K562 (cell line): ENCODE results near the gene MEX3D. TPM values are rescaled to one million over a fixed set of nuclear protein-coding genes. Genes with fewer than 3 reads are reported as not detected.

Experiments used
- ADNP ChIP-seq: fragments of 200-800 bp; sonication (Bioruptor generic); IDR thresholded peaks from 2 replicates; pipeline ENCODE4 v1.6.1; 2016; ENCODE audit warnings: missing genetic modification characterization, missing compliant biosample characterization
- BACH1 ChIP-seq: fragments of 200-800 bp; sonication (Bioruptor generic); IDR thresholded peaks from 2 replicates; pipeline ENCODE4 v1.6.1; 2016; ENCODE audit warnings: missing genetic modification characterization, missing compliant biosample characterization
- CBX3 ChIP-seq, 2 experiments: IDR thresholded peaks; 1 replicate in 1 of 2; 2 replicates in 1 of 2; pipeline ENCODE4 v1.6.1; 2012; ENCODE audit warnings: inconsistent platforms in 2 of 2, low read length in 2 of 2, borderline replicate concordance in 1 of 2, control low read depth in 1 of 2
- CHD4 ChIP-seq: fragments of 200-600 bp; sonication (generic); IDR thresholded peaks from 3 replicates; pipeline ENCODE4 v1.6.1; 2012; ENCODE audit warnings: low read depth, mild to moderate bottlenecking, mixed read lengths, low read length, inconsistent platforms; ENCODE audit not compliant: insufficient read depth, insufficient replicate concordance, poor library complexity, severe bottlenecking
- ETS2 ChIP-seq: IDR thresholded peaks from 2 replicates; pipeline ENCODE4 v1.6.1; 2016; ENCODE audit warnings: borderline replicate concordance, missing genetic modification characterization, mild to moderate bottlenecking, moderate library complexity, missing compliant biosample characterization; ENCODE audit not compliant: poor library complexity, severe bottlenecking
- MAZ ChIP-seq, 2 experiments: fragments of 450-650 bp in 1 of 2; sonication (generic) in 1 of 2; formaldehyde crosslinking; IDR thresholded peaks in 1 of 2; conservative IDR thresholded peaks in 1 of 2; 2 replicates each; pipeline versions ENCODE4 v1.4.0 to v1.5.0; 2020; ENCODE audit warnings: mild to moderate bottlenecking in 1 of 2, missing genetic modification reagents in 1 of 2
- SMARCE1 ChIP-seq: fragments of 450-650 bp; IDR thresholded peaks from 2 replicates; pipeline ENCODE4 v1.7.1; 2016; ENCODE audit warnings: mild to moderate bottlenecking
- SRF ChIP-seq, 2 experiments: fragments of 250-450, 450-650 bp in 1 of 2; sonication (Bioruptor Pico) in 1 of 2; sonication (generic) in 1 of 2; formaldehyde crosslinking; IDR thresholded peaks; 2 replicates each; pipeline versions ENCODE4 v1.5.0 to v1.5.1; 2020 to 2022; ENCODE audit warnings: mild to moderate bottlenecking in 1 of 2, missing genetic modification reagents in 1 of 2
- SRSF9 ChIP-seq: fragments of 200-400 bp; formaldehyde crosslinking; IDR thresholded peaks from 2 replicates; pipeline ENCODE4 v1.6.1; 2017; ENCODE audit warnings: low read depth, low read length, borderline replicate concordance
- TAF15 ChIP-seq: fragments of 200-400 bp; formaldehyde crosslinking; IDR thresholded peaks from 2 replicates; pipeline ENCODE4 v1.6.1; 2017; ENCODE audit warnings: mild to moderate bottlenecking, low read depth, low read length, moderate library complexity
- TAF7 ChIP-seq: fragments of 450-650 bp; IDR thresholded peaks from 2 replicates; pipeline ENCODE4 v1.6.1; 2016; ENCODE audit warnings: missing genetic modification characterization, missing compliant biosample characterization
- TCF7 ChIP-seq: sonication (generic); IDR thresholded peaks from 2 replicates; pipeline ENCODE4 v1.6.1; 2016; ENCODE audit warnings: antibody characterized with exemption, borderline replicate concordance
- YBX1 ChIP-seq: fragments of 450-650 bp; IDR thresholded peaks from 2 replicates; pipeline ENCODE4 v1.7.1; 2016; ENCODE audit warnings: mild to moderate bottlenecking
- ZBTB1 ChIP-seq: sonication (generic); formaldehyde crosslinking; IDR thresholded peaks from 2 replicates; pipeline ENCODE4 v1.8.1; 2023; ENCODE audit warnings: missing genetic modification reagents, low read depth, mild to moderate bottlenecking, borderline replicate concordance
- ZNF76 ChIP-seq: fragments of 250-450 bp; sonication (Bioruptor Pico); IDR thresholded peaks from 2 replicates; pipeline ENCODE4 v1.4.0; 2020; ENCODE audit warnings: mild to moderate bottlenecking, moderate library complexity, borderline replicate concordance
- polyA plus RNA-seq, 8 experiments: library from polyadenylated mRNA; depleted of rRNA in 4 of 8; stranded (reverse) in 5 of 8; unstranded in 3 of 8; fragments of >200 nt; fragmentation: Nextera tagmentation in 2 of 8; fragmentation: Illumina TruSeq in 1 of 8; extraction: Ambion mirVana in 2 of 8; extraction: Trizol in 1 of 8; gene quantifications; 2 replicates each; pipeline versions ENCODE4 v1.2.1 to v1.2.3, GENCODE V29; 2011 to 2014; ENCODE audit warnings: inconsistent platforms in 1 of 8, missing spikeins in 1 of 8
- total RNA-seq, 7 experiments: library from RNA; depleted of rRNA in 6 of 7; stranded (reverse); fragments of >200 nt in 6 of 7; fragmentation: Illumina TruSeq in 2 of 7; extraction: Trizol in 2 of 7; gene quantifications; 2 replicates each; pipeline versions ENCODE4 v1.2.1 to v1.2.3, GENCODE V29; 2011 to 2021; ENCODE audit warnings: low replicate concordance in 1 of 7
- TF ChIP-seq, protein P1 (sequence below): fragments of 450-650 bp; IDR thresholded peaks from 2 replicates; pipeline ENCODE4 v1.6.1; 2016; ENCODE audit warnings: low read depth
- TF ChIP-seq, protein P2 (sequence below): fragments of 450-650 bp; IDR thresholded peaks from 2 replicates; pipeline ENCODE4 v1.7.0; 2016; ENCODE audit warnings: borderline replicate concordance

Gene MEX3D
- total and polyA plus RNA-seq, 9 of the 15 experiments (the other 6 are each of a cell fraction or from before 2014, with no cell fraction given): 1.7 to 39.3 (median 5.7) TPM

DNA sequence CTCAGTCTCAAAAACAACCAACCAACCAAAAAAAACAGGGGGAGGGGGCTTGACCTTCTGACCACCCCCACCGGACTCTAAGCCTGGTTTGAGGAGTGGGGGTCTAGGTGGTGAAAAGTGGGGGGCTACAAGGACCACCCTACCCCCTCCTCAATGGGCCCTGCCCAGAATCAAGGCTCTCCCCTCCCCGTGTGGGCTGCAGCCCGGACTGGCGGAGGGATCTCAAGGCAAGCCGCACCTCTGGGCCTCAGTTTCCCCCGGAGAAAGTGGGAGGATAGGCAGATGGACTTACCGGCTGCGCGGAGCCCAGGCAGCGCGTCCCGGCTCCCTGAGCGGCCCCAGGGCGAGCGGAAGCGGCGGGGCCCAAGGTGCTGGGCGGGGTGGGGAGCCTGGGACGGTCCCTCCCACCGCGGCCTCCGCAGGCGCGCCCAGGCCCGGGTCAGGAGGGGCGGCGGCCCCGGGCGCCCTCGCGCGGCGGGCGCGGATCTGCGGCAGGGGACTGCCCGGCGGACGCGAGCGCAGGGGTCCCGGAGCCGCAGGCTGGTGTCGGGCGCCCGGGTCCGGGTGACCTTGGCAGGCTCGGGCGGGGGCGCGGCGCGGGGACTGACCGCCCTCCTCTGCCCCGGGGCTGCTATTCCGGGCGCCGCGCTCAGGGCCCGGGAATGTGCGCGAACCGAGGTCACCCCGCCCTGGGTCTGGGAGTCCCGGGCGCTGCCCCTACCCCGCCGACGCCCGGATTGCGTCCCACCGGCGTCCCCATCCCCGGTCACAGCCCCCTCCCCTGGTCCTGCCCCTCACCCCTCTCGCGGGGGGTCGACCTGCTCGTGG, 55.2 kb downstream of the MEX3D start, which contains the start of gene ADAMTSL5 (continued):
- TF ChIP-seq, protein P1, sequence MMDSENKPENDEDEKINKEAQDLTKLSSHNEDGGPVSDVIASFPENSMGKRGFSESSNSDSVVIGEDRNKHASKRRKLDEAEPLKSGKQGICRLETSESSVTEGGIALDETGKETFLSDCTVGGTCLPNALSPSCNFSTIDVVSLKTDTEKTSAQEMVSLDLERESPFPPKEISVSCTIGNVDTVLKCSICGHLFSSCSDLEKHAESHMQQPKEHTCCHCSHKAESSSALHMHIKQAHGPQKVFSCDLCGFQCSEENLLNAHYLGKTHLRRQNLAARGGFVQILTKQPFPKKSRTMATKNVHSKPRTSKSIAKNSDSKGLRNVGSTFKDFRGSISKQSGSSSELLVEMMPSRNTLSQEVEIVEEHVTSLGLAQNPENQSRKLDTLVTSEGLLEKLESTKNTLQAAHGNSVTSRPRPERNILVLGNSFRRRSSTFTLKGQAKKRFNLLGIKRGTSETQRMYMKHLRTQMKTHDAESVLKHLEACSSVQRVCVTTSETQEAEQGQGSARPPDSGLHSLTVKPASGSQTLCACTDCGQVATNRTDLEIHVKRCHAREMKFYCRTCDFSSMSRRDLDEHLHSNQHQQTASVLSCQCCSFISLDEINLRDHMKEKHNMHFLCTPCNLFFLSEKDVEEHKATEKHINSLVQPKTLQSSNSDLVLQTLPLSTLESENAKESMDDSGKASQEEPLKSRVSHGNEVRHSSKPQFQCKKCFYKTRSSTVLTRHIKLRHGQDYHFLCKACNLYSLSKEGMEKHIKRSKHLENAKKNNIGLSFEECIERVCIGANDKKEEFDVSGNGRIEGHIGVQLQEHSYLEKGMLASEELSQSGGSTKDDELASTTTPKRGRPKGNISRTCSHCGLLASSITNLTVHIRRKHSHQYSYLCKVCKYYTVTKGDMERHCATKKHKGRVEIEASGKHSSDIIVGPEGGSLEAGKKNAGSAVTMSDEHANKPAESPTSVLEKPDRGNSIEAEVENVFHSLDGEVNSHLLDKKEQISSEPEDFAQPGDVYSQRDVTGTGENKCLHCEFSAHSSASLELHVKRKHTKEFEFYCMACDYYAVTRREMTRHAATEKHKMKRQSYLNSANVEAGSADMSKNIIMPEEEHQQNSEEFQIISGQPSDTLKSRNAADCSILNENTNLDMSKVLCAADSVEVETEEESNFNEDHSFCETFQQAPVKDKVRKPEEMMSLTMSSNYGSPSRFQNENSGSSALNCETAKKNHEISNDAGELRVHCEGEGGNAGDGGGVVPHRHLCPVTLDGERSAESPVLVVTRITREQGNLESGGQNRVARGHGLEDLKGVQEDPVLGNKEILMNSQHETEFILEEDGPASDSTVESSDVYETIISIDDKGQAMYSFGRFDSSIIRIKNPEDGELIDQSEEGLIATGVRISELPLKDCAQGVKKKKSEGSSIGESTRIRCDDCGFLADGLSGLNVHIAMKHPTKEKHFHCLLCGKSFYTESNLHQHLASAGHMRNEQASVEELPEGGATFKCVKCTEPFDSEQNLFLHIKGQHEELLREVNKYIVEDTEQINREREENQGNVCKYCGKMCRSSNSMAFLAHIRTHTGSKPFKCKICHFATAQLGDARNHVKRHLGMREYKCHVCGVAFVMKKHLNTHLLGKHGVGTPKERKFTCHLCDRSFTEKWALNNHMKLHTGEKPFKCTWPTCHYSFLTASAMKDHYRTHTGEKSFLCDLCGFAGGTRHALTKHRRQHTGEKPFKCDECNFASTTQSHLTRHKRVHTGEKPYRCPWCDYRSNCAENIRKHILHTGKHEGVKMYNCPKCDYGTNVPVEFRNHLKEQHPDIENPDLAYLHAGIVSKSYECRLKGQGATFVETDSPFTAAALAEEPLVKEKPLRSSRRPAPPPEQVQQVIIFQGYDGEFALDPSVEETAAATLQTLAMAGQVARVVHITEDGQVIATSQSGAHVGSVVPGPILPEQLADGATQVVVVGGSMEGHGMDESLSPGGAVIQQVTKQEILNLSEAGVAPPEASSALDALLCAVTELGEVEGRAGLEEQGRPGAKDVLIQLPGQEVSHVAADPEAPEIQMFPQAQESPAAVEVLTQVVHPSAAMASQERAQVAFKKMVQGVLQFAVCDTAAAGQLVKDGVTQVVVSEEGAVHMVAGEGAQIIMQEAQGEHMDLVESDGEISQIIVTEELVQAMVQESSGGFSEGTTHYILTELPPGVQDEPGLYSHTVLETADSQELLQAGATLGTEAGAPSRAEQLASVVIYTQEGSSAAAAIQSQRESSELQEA: no peak
- TF ChIP-seq TAF15: no peak
- no peak for TF ChIP-seq YBX1
- TF ChIP-seq ADNP (tag): peak; percentile 94
- no peak for TF ChIP-seq ZBTB1 (CRISPR knock-in tag)
- TF ChIP-seq TCF7: no peak
- 0 out of 3 replicates have a peak, but pooled peaks of 1 of the 2 experiments have one; percentile 59 for TF ChIP-seq CBX3 (IDR thresholded peaks at IDR 0.05; ENCODE audit: borderline replicate concordance in 1 of 2, low read length in 2 of 2)
- no peak for TF ChIP-seq ETS2
- TF ChIP-seq SMARCE1: 0 out of 2 replicates have a peak, but pooled peaks have one; percentile 37
- TF ChIP-seq MAZ (CRISPR knock-in tag; conservative IDR thresholded peaks at IDR 0.05 in 1 of 2, IDR thresholded peaks at IDR 0.05 in 1 of 2): peak; percentile 65 to 81; a peak in 3 of 4 replicates
- TF ChIP-seq BACH1: no peak
- no peak for TF ChIP-seq TAF7
- TF ChIP-seq CHD4: peak; percentile 94
- TF ChIP-seq ZNF76 (CRISPR knock-in tag): no peak
- TF ChIP-seq, protein P2, sequence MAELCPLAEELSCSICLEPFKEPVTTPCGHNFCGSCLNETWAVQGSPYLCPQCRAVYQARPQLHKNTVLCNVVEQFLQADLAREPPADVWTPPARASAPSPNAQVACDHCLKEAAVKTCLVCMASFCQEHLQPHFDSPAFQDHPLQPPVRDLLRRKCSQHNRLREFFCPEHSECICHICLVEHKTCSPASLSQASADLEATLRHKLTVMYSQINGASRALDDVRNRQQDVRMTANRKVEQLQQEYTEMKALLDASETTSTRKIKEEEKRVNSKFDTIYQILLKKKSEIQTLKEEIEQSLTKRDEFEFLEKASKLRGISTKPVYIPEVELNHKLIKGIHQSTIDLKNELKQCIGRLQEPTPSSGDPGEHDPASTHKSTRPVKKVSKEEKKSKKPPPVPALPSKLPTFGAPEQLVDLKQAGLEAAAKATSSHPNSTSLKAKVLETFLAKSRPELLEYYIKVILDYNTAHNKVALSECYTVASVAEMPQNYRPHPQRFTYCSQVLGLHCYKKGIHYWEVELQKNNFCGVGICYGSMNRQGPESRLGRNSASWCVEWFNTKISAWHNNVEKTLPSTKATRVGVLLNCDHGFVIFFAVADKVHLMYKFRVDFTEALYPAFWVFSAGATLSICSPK: 0 out of 2 replicates have a peak, but pooled peaks have one; percentile 65
- no peak for TF ChIP-seq SRF (CRISPR knock-in tag; IDR thresholded peaks at IDR 0.05)
- no peak for TF ChIP-seq SRSF9
